ENCODE measurements around the gene ADRA2C.

ADRA2C gene

GRCh38 chr4:3777669-3778068 lies 11.5 kb downstream of the ADRA2C start:
- no peak for DNase-seq (ENCODE audit: low read depth)

GRCh38 chr4:3779509-3779908 lies 13.3 kb downstream of the ADRA2C start:
- DNase-seq (ENCODE audit: low read depth): no peak

- no peak for DNase-seq (ENCODE audit: low read depth)
Measured at GRCh38 chr4:3780347-3781171, 14.4 kb downstream of the ADRA2C start.

- no peak for DNase-seq (ENCODE audit: low read depth)
Measured at GRCh38 chr4:3781193-3781886, 15.2 kb downstream of the ADRA2C start.

- DNase-seq (ENCODE audit: low read depth): no peak
Measured at GRCh38 chr4:3781997-3782930, 16.1 kb downstream of the ADRA2C start.

- DNase-seq (ENCODE audit: low read depth): no peak
Measured at GRCh38 chr4:3783693-3784306, 17.6 kb downstream of the ADRA2C start.

GRCh38 chr4:3784454-3785291 lies 18.5 kb downstream of the ADRA2C start:
- no peak for DNase-seq (ENCODE audit: low read depth)

- DNase-seq (ENCODE audit: low read depth): no peak
Measured at GRCh38 chr4:3785292-3785565, 19.0 kb downstream of the ADRA2C start.

- DNase-seq (ENCODE audit: low read depth): no peak
Measured at GRCh38 chr4:3786196-3786869, 20.1 kb downstream of the ADRA2C start.

- DNase-seq (ENCODE audit: low read depth): no peak
Measured at GRCh38 chr4:3787489-3788365, 21.5 kb downstream of the ADRA2C start.

- no peak for DNase-seq (ENCODE audit: low read depth)
Measured at GRCh38 chr4:3788366-3788660, 22.1 kb downstream of the ADRA2C start.

- DNase-seq (ENCODE audit: low read depth): no peak
Measured at GRCh38 chr4:3789587-3789986, 23.4 kb downstream of the ADRA2C start.

- DNase-seq (ENCODE audit: low read depth): no peak
Measured at GRCh38 chr4:3790006-3790561, 23.9 kb downstream of the ADRA2C start.

- DNase-seq (ENCODE audit: low read depth): no peak
Measured at GRCh38 chr4:3791256-3791655, 25.1 kb downstream of the ADRA2C start.

GRCh38 chr4:3791910-3792542 lies 25.8 kb downstream of the ADRA2C start:
- DNase-seq (ENCODE audit: low read depth): no peak

GRCh38 chr4:3792813-3793212 lies 26.6 kb downstream of the ADRA2C start:
- no peak for DNase-seq (ENCODE audit: low read depth)

GRCh38 chr4:3793545-3793944 lies 27.4 kb downstream of the ADRA2C start:
- DNase-seq (ENCODE audit: low read depth): no peak

GRCh38 chr4:3796960-3797359 lies 30.8 kb downstream of the ADRA2C start:
- DNase-seq (ENCODE audit: low read depth): no peak

All from stimulated activated CD8-positive, alpha-beta memory T cell treated with anti-CD3 and anti-CD28 coated beads, Interleukin-12 subunit alpha, Interleukin-12 subunit beta, amount 100 ng/mL, for 1 hour (primary cell).